Brain microvascular endothelial cell (primary cell): Measurements from ENCODE around the gene MLLT3.

Experiments
- DNase-seq: peaks from one replicate; pipeline ENCODE4 v3.0.0-alpha.2; 2020
- H3K27ac ChIP-seq: fragments of 250-450 bp; sonication (Bioruptor Pico); 2 replicates; pipeline ENCODE4 v1.5.1; 2020; ENCODE audit warnings: mild to moderate bottlenecking, moderate library complexity
- H3K27me3 ChIP-seq: fragments of 250-450 bp; sonication (Bioruptor Pico); replicated peaks from 2 replicates; pipeline ENCODE4 v1.5.1; 2020; ENCODE audit warnings: mild to moderate bottlenecking
- H3K36me3 ChIP-seq: fragments of 250-450 bp; sonication (Bioruptor Pico); replicated peaks from 2 replicates; pipeline ENCODE4 v1.5.1; 2020; ENCODE audit warnings: mild to moderate bottlenecking
- H3K4me3 ChIP-seq: 2 replicates; pipeline ENCODE4 v1.5.1; 2011; ENCODE audit warnings: low read depth, mild to moderate bottlenecking, control low read depth, low read length, moderate library complexity
- in situ Hi-C: cut with HindIII; loops from 2 replicates; pipeline ENCODE4 v1.10.0; 2017; ENCODE audit warnings: low sequenced_read_pairs, low pct_ligation_motif_present
- TF ChIP-seq, protein P1 (sequence below): IDR thresholded peaks from 2 replicates; pipeline ENCODE4 v1.5.1; 2011; ENCODE audit warnings: low read depth, mild to moderate bottlenecking, moderate library complexity, low read length, control low read depth, inconsistent platforms; ENCODE audit errors: missing control alignments

The MLLT3 gene

GRCh38 chr9:20441166-20441565 is 181.1 kb downstream of the MLLT3 start:
- no peak overlapping the region for H3K4me3 ChIP-seq
- no peak for DNase-seq
- H3K27me3 ChIP-seq = no peaks in the 10 kb centered on the region
- in situ Hi-C loops = no loop called here
- no peak overlapping the region for H3K27ac ChIP-seq
- no peaks in the 10 kb centered on the region for H3K36me3 ChIP-seq
- TF ChIP-seq, protein P1, sequence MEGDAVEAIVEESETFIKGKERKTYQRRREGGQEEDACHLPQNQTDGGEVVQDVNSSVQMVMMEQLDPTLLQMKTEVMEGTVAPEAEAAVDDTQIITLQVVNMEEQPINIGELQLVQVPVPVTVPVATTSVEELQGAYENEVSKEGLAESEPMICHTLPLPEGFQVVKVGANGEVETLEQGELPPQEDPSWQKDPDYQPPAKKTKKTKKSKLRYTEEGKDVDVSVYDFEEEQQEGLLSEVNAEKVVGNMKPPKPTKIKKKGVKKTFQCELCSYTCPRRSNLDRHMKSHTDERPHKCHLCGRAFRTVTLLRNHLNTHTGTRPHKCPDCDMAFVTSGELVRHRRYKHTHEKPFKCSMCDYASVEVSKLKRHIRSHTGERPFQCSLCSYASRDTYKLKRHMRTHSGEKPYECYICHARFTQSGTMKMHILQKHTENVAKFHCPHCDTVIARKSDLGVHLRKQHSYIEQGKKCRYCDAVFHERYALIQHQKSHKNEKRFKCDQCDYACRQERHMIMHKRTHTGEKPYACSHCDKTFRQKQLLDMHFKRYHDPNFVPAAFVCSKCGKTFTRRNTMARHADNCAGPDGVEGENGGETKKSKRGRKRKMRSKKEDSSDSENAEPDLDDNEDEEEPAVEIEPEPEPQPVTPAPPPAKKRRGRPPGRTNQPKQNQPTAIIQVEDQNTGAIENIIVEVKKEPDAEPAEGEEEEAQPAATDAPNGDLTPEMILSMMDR = no peak

DNA sequence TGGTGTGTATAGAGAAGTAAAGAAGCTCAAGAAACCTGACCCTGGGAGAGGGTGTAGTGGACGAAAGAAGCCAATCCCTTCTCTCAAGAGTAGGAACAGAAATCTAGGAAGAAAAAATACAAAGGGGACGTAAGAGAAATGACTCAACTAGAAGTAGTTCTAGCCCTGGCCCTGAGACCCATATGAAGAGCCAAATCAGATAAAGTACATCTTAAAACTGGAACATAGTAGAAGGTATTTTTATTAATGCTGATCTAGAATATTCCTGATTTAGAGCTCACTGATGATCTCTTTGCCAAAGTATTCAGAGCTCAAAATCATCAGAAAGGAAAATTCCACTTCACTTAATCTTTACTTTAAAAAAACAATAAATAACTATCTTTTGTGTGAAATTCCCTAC is 184.8 kb downstream of the MLLT3 start:
- no peaks in the 10 kb centered on the region for H3K36me3 ChIP-seq
- H3K27me3 ChIP-seq = no peaks in the 10 kb centered on the region
- in situ Hi-C loops = no loop called here
- no peak overlapping the region for H3K4me3 ChIP-seq
- H3K27ac ChIP-seq = peak overlapping the region; percentile 22
- TF ChIP-seq, protein P1 = no peak
- DNase-seq = peak; percentile 69

DNA sequence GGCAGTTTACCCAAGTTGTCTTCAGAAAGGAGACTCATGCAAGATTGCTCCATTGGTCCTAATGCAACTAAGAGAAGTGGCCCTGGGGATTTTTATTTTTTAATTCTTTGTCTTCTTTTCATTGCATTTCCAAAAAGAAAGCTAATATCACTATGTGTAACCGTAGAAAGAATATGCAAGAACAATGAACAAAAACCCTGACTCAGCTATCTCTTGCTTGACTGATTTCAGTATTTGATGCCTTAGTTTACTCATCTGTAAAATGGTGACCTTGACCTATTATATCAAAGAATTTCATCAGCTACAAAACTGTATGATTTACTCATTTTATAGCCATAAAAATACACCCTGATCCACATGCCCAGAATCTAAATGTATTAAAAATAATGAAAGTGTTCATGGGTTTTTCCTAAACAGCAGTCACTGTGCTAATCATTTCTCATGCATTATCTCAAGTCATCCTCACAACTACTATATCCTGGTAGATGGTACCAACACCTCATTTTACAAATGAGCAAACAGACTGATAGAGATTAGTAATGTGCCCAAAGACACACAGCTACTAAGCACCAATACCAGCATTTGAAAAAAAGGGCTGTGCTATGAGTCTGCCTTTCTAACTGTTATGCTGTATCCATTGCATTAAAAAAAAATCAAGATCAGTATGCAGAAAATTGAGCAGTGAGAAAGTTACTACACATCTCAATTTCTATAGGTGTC is 185.7 kb downstream of the MLLT3 start:
- no peak for DNase-seq
- Histone ChIP-seq H3K27ac (no peak overlapping the region), H3K27me3 (no peaks in the 10 kb centered on the region), H3K36me3 (no peaks in the 10 kb centered on the region), H3K4me3 (no peak overlapping the region)
- TF ChIP-seq, protein P1 = no peak
- in situ Hi-C loops = no loop called here

- no peak overlapping the region for H3K27ac ChIP-seq
- in situ Hi-C loops = no loop called here
- TF ChIP-seq, protein P1 = no peak
- H3K4me3 ChIP-seq = no peak overlapping the region
- no peak for DNase-seq
- H3K27me3 ChIP-seq = no peaks in the 10 kb centered on the region
- no peaks in the 10 kb centered on the region for H3K36me3 ChIP-seq
These were observed 193.3 kb downstream of the MLLT3 start for GRCh38 chr9:20428976-20429375.

DNA sequence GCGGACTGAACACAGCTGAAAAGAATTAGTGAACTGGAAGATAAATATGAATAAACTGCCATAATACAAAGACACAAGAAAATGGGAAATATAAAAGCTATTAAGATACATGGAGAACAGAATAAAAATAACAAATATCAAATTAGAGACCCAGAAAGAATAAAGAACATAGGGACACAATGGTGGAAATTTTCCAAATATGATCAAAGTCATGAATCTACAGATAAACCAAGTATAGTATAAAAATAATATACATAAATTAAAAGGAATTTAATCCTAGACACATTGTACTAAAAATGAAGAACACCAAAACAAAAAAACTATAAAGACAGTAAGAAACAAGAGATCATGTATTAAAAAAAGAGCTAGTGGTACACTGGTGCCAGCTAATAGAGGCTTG is 194.9 kb downstream of the MLLT3 start:
- no peak overlapping the region for H3K27ac ChIP-seq
- no peak for DNase-seq
- no peaks in the 10 kb centered on the region for H3K36me3 ChIP-seq
- TF ChIP-seq, protein P1 = no peak
- no peaks in the 10 kb centered on the region for H3K27me3 ChIP-seq
- in situ Hi-C loops = no loop called here
- H3K4me3 ChIP-seq = no peak overlapping the region

GRCh38 chr9:20426019-20426418 is 196.3 kb downstream of the MLLT3 start:
- H3K36me3 ChIP-seq = no peaks in the 10 kb centered on the region
- TF ChIP-seq, protein P1 = no peak
- no peaks in the 10 kb centered on the region for H3K27me3 ChIP-seq
- in situ Hi-C loops = no loop called here
- no peak overlapping the region for H3K4me3 ChIP-seq
- H3K27ac ChIP-seq = no peak overlapping the region
- DNase-seq = no peak
